HG03354 (cell line): Measurements from ENCODE around the gene PALLD.

Source experiments
- ATAC-seq: cut with Tn5 transposase; IDR thresholded peaks from one replicate; pipeline ENCODE4 v1.9.1; 2021; ENCODE audit warnings: mild to moderate bottlenecking; ENCODE audit not compliant: unreplicated experiment, poor library complexity, severe bottlenecking

PALLD gene

DNA sequence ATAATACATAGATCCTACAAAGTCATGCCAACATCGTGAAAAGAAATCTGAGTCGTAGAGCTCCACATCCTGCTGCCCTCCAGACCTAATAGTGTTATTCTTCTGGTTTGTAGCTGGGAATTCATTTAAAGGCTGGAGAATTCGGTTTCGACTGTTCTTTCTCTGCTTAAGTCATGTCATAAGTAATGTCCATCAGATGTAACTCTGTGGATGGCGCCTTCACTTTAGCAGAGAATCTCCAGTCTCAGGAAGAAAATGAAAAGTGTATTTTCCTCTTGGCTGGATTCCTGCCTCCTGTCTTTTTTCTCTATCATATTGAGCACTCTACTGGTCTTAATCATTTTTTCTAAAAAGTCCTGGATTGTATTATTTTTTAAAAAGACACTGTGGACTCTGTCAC is 117.0 kb downstream of the PALLD start:
- ATAC-seq, result no peak

- ATAC-seq, result no peak
Observed at GRCh38 chr4:168614281-168615057, 117.6 kb downstream of the PALLD start.

GRCh38 chr4:168615294-168616065 is 118.6 kb downstream of the PALLD start:
- no peak for ATAC-seq

GRCh38 chr4:168618577-168619265 is 121.9 kb downstream of the PALLD start:
- ATAC-seq, result no peak

DNA sequence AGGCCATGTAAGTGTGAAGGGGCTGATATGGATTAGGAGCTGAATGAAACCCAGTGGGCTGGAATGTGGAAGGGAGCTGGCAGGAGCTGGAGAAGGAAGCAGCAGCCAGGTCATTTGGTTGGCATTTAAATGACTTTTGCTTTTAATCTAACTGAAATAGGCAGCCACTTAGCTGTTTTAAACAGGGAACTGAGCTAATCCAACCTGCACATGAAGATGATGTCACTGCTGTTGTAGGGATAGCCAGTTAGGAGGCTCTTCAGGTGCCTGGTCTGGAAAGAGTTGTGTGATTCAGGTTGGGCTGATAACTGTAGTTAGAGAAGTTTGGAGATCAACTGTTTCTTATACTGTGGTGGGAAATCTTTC is 122.4 kb downstream of the PALLD start:
- no peak for ATAC-seq

DNA sequence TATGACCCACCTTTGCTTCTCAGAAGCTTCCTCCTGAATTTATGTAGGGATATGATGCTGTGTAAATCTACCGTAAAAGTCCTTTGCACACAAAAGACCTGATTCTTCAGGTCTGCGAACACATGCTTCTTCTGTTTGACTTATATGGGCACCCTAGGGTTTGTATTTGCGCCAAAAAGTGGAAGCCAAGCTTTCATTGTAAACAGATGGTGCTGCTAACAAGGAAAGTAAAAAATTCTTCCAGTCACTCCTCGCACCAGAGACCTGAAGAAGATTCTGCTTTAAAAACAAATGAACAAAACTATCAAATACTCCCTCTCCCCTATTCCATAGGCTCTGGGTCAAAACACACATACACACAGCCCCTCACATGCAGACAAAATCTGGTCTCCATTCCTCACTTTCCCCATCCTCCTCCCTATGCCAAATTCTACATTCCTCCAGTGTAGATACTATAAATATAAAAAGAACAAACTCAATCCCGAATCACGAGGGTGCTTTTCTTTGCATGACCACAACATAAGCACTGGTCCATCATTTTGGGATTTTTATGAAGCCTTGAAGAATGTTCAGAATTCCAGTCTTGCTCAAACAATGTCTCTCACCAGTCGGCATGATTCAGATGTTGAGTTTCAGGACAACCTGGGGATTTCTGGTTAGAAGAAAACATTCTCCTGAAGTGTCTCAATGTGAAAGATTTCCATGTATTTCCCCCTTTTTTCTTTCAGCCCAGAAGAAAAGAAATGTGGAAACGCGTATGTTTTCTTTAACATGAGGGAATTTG is 125.1 kb downstream of the PALLD start:
- no peak for ATAC-seq

- no peak for ATAC-seq
Observed at GRCh38 chr4:168622600-168622999, 125.7 kb downstream of the PALLD start.

DNA sequence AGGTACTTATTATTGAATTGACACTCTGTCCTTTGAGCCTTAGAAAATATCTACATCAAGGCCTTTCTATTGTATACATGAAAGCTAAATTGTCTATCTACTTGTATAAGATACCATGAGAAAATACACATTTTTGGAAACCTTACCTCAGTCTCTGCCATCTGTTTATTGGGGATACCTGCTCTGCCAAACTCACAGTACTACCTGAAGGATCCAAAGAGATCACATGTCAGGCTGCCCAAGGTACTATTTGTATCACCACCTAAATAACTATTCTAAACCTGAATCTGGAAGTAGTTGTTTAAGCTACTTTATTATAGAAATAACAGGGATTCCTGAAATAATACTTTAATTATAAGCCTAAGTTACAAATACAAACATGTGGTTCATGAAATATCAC is 126.2 kb downstream of the PALLD start:
- ATAC-seq, result no peak

GRCh38 chr4:168623484-168623883 is 126.6 kb downstream of the PALLD start:
- no peak for ATAC-seq

GRCh38 chr4:168628251-168628650 is 131.4 kb downstream of the PALLD start:
- no peak for ATAC-seq

DNA sequence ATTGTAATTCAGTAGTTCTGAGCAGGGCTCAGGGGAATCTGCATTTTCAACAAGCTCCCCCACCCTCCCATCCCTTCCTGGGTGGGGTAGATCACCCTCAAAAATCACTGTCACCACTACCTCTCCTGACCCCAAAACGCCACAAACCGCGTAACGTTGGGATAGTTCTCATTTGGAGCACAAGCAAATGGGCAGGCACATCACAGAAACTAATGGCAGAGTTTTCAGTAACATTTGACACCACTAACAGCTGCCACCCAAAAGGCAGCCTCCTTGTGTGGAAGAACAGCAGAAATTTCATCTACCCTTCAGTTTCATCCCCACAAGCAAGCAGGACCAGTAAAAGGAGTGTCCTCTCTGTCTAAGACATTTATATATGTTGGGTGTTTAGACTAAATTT is 132.7 kb downstream of the PALLD start:
- ATAC-seq, result no peak

- ATAC-seq, result no peak
Observed at GRCh38 chr4:168630445-168631187, 133.8 kb downstream of the PALLD start.

- peak; percentile 42 for ATAC-seq
Observed at GRCh38 chr4:168631241-168632162, 134.7 kb downstream of the PALLD start.

- ATAC-seq, result no peak
Observed at GRCh38 chr4:168632301-168632725, 135.5 kb downstream of the PALLD start.

- ATAC-seq, result no peak
Observed at GRCh38 chr4:168633064-168633463, 136.2 kb downstream of the PALLD start.

DNA sequence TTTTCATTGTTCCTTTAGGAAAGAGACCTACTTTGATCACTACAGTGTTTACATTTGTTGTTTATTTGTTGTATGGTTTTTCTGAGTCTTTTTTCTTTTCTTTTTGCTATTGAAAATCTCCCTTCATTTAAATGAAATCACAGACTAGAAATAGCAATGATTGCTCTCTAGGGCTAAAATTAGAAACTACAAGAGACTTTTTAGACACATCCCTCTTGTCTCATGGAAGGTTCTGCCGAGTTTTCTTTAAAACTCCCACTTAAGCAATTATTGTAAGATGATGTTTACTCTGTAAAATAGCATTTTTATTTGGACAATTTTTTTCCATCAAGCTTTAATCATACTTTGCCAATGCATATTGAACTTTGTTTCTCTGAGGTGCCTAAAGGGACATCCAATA is 136.6 kb downstream of the PALLD start:
- no peak for ATAC-seq

DNA sequence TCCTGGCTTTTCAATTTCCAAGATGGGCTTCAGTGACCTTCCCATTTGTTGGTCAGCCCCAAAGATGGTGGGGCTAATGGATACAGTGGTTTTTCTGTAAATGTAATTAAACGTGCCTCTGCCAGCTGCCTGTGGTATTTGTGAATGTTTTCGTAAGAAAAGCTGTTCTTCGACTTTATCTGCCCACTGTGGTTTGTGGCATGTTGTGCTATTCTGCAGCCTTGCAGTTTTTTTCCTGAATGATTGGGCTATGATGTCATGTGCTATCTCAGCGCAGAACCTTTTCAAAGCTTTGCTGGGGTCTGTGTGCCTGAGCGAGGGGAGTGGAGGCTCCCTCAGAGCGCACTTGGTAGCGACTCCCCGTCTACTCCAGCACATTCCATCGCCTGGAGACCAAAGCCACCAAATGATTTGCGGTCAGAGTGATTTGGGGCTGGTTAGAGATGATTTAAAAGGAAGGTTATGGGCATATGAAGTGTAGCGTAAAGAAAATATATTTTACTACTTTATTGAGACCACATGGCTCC is 137.5 kb downstream of the PALLD start:
- no peak for ATAC-seq

- no peak for ATAC-seq
Observed at GRCh38 chr4:168636040-168636439, 139.2 kb downstream of the PALLD start.
